K562 (cell line): ENCODE measurements around the gene TSPAN3. TPM values are rescaled to one million over a fixed set of nuclear protein-coding genes. Genes with fewer than 3 reads are reported as not detected.

Experiments used
- ATAC-seq: fragments of 200-7000 bp; cut with Tn5 transposase; 3 replicates; pipeline ENCODE4 v1.9.1; 2020; ENCODE audit warnings: moderate library complexity
- BruUV-seq: library from RNA; stranded (reverse); fragments of 400-500 nt; replicated peaks from 2 replicates; lab custom pipeline; 2021; lab: Mats Ljungman, UMichigan
- CTCF ChIA-PET: fragments of 300-600 bp; formaldehyde crosslinking; extraction: SDS; loops from one replicate; lab custom pipeline; 2021; ENCODE audit warnings: low intra/inter-chr PET ratio; lab: Yijun Ruan, JAX
- POLR2A ChIA-PET: fragments of 300-600, 350-650 bp; sonication (Branson Sonifier 250); formaldehyde crosslinking; extraction: SDS; loops from one replicate; lab custom pipeline; 2021; ENCODE audit warnings: antibody characterized with exemption, inconsistent platforms; lab: Yijun Ruan, JAX
- DNase-seq, 4 experiments: peaks; one replicate each; pipeline versions ENCODE4 v3.0.0 to v3.0.0-alpha.2; 2011 to 2018; ENCODE audit warnings: low spot score in 3 of 4, mixed read lengths in 3 of 4; ENCODE audit errors: extremely low read depth in 1 of 4
- FAIRE-seq: peaks from 2 replicates; lab custom pipeline; 2011; peaks lifted over from hg19 to GRCh38; lab: Jason Lieb, UNC
- H2AFZ ChIP-seq: 2 replicates; pipeline ENCODE4 v1.6.0; 2011; ENCODE audit warnings: low read depth, low read length, control low read depth, inconsistent platforms
- H3K27ac ChIP-seq: fragments of 200-600 bp; 3 replicates; pipeline ENCODE4 v1.8.0; 2011; ENCODE audit warnings: low read depth, mild to moderate bottlenecking, control low read depth, inconsistent platforms, low read length, moderate library complexity, mixed read lengths; ENCODE audit errors: extremely low read depth
- H3K27me3 ChIP-seq, 2 experiments: fragments of 300-600 bp in 1 of 2; 2 replicates in 1 of 2; 3 replicates in 1 of 2; pipeline versions ENCODE4 v1.6.0 to v1.8.0; 2011; ENCODE audit warnings: inconsistent platforms in 2 of 2, low read length in 2 of 2, mild to moderate bottlenecking in 1 of 2, mixed read lengths in 1 of 2, moderate library complexity in 1 of 2; ENCODE audit not compliant: control insufficient read depth in 2 of 2, insufficient read depth in 2 of 2
- H3K36me3 ChIP-seq: fragments of 300-600 bp; 3 replicates; pipeline ENCODE4 v1.8.0; 2011; ENCODE audit warnings: mild to moderate bottlenecking, low read length, inconsistent platforms; ENCODE audit not compliant: control insufficient read depth, insufficient read depth
- H3K4me1 ChIP-seq, 2 experiments: fragments of 200-600 bp in 1 of 2; replicated peaks in 1 of 2; 2 replicates in 1 of 2; 3 replicates in 1 of 2; pipeline versions ENCODE4 v1.5.1 to v1.8.0; 2011; ENCODE audit warnings: inconsistent platforms in 2 of 2, low read length in 2 of 2, mild to moderate bottlenecking in 1 of 2, mixed read lengths in 1 of 2, moderate library complexity in 1 of 2; ENCODE audit not compliant: control insufficient read depth in 2 of 2, insufficient read depth in 2 of 2
- H3K4me2 ChIP-seq: 2 replicates; pipeline ENCODE4 v1.6.1; 2011; ENCODE audit warnings: low read length, control low read depth, inconsistent platforms, mixed read lengths; ENCODE audit not compliant: insufficient read depth
- H3K4me3 ChIP-seq: fragments of 200-600 bp; sonication (generic), shearing (Covaris generic); 2 replicates; pipeline ENCODE4 v1.5.1; 2016; ENCODE audit warnings: control low read depth, inconsistent platforms
- H3K79me2 ChIP-seq: fragments of 200-600 bp; 3 replicates; pipeline ENCODE4 v1.8.0; 2011; ENCODE audit warnings: low read length, inconsistent platforms; ENCODE audit not compliant: control insufficient read depth, insufficient read depth
- H3K9ac ChIP-seq, 2 experiments: 2 replicates each; pipeline versions ENCODE4 v1.6.0 to v1.6.1; 2011; ENCODE audit warnings: low read depth in 2 of 2, low read length in 2 of 2, control low read depth in 1 of 2, inconsistent platforms in 1 of 2, mild to moderate bottlenecking in 1 of 2, mixed read lengths in 1 of 2; ENCODE audit not compliant: insufficient read depth in 1 of 2
- H3K9me1 ChIP-seq: one replicate; pipeline ENCODE4 v1.6.0; 2011; ENCODE audit warnings: inconsistent platforms, mild to moderate bottlenecking, low read length, moderate library complexity; ENCODE audit not compliant: control insufficient read depth, insufficient read depth
- H3K9me3 ChIP-seq: replicated peaks from 2 replicates; pipeline ENCODE4 v1.5.1; 2011; ENCODE audit warnings: low read depth, low read length, inconsistent platforms; ENCODE audit not compliant: control insufficient read depth, insufficient read depth
- H4K20me1 ChIP-seq: replicated peaks from 2 replicates; pipeline ENCODE4 v1.6.1; 2011; ENCODE audit warnings: low read length, inconsistent platforms, mixed read lengths; ENCODE audit not compliant: control insufficient read depth, insufficient read depth
- DACH1 ChIP-seq: fragments of 450-650 bp; IDR thresholded peaks from 2 replicates; pipeline ENCODE4 v1.6.1; 2018; ENCODE audit not compliant: partially characterized antibody
- THAP7 ChIP-seq: fragments of 250-450 bp; sonication (Bioruptor Pico); IDR thresholded peaks from 2 replicates; pipeline ENCODE4 v1.5.0; 2021
- ZNF239 ChIP-seq: fragments of 250-450 bp; sonication (Bioruptor Pico); IDR thresholded peaks from 2 replicates; pipeline ENCODE4 v1.4.0; 2020; ENCODE audit warnings: mild to moderate bottlenecking
- WGBS: fragments of 100-300 bp; shearing (Covaris generic); methylation state at CpG from one replicate; pipeline ENCODE4 v1.1.6; 2016; ENCODE audit warnings: low coverage, mixed read lengths; ENCODE audit not compliant: insufficient coverage; ENCODE audit errors: missing lambda C conversion rate; 5-methylcytosine and 5-hydroxymethylcytosine counted together
- in situ Hi-C: fragments of 300-500 bp; cut with MboI; formaldehyde crosslinking; loops from 4 replicates; pipeline ENCODE4 v1.15.0; 2018; ENCODE audit warnings: inconsistent platforms, mixed read lengths
- intact Hi-C: fragments of 100-400 bp; cut with micrococcal nuclease; formaldehyde crosslinking; loops from 2 replicates; pipeline ENCODE4 v1.14.2; 2022
- polyA plus RNA-seq, 8 experiments: library from polyadenylated mRNA; depleted of rRNA in 4 of 8; stranded (reverse) in 5 of 8; unstranded in 3 of 8; fragments of >200 nt; fragmentation: Nextera tagmentation in 2 of 8; fragmentation: Illumina TruSeq in 1 of 8; extraction: Ambion mirVana in 2 of 8; extraction: Trizol in 1 of 8; gene quantifications; 2 replicates each; pipeline versions ENCODE4 v1.2.1 to v1.2.3, GENCODE V29; 2011 to 2014; ENCODE audit warnings: inconsistent platforms in 1 of 8, missing spikeins in 1 of 8
- total RNA-seq, 7 experiments: library from RNA; depleted of rRNA in 6 of 7; stranded (reverse); fragments of >200 nt in 6 of 7; fragmentation: Illumina TruSeq in 2 of 7; extraction: Trizol in 2 of 7; gene quantifications; 2 replicates each; pipeline versions ENCODE4 v1.2.1 to v1.2.3, GENCODE V29; 2011 to 2021; ENCODE audit warnings: low replicate concordance in 1 of 7
- TF ChIP-seq, protein P1 (sequence below), 2 experiments: fragments of 450-650 bp in 1 of 2; IDR thresholded peaks; 2 replicates each; pipeline ENCODE4 v1.6.1; 2011 to 2017; ENCODE audit warnings: low read depth in 2 of 2, antibody characterized with exemption in 1 of 2, borderline replicate concordance in 1 of 2, low read length in 1 of 2, mild to moderate bottlenecking in 1 of 2, mixed read lengths in 1 of 2; ENCODE audit not compliant: control insufficient read depth in 1 of 2
- TF ChIP-seq, protein P2 (sequence below): fragments of 250-450 bp; sonication (Bioruptor Pico); IDR thresholded peaks from 2 replicates; pipeline ENCODE4 v1.8.0; 2021; ENCODE audit warnings: mild to moderate bottlenecking, moderate library complexity

TSPAN3 gene
- total and polyA plus RNA-seq, 9 of the 15 experiments (the other 6 are each of a cell fraction or from before 2014, with no cell fraction given): 14.3 to 144 (median 71.1) TPM

DNA sequence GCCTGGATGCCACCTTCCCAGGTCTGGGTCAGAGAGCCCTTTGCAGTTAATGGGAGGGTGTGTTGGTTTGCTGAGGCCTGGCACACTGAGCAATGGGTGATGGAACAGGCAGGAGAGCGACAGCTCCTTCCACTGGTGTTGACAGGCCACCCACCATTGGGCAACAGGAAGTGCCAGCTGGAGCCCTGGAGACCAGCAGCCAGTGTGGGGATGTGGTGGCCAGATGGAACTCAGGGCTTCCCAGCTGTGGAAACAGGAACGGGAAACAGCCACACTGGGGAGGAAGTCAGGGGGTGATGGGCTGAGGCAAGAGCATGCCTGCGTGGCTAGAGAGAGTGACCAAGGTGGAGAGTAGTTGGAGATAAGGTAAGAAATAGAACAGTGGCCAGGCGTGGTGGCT lies 66.7 kb downstream of the TSPAN3 start:
- H3K79me2 ChIP-seq: no peaks in the 10 kb centered on the region
- no peak overlapping the region for H3K27ac ChIP-seq
- 2% methylated on average over 4 of the region's 4 CpGs for WGBS
- no TSS peak for BruUV-seq
- H3K4me3 ChIP-seq: no peak overlapping the region
- peaks cover 28 to 68% of the 10 kb centered on the region in 2 experiments for H3K27me3 ChIP-seq
- ChIA-PET CTCF (no interaction called here), POLR2A (no interaction called here)
- no peaks in the 10 kb centered on the region for H3K36me3 ChIP-seq
- no peaks in the 10 kb centered on the region for H3K4me1 ChIP-seq
- H3K9me3 ChIP-seq: no peaks in the 10 kb centered on the region
- in situ Hi-C loops: no loop called here
- no peak overlapping the region for H3K4me2 ChIP-seq
- H2AFZ ChIP-seq: no peak overlapping the region
- no peak overlapping the region for H3K9ac ChIP-seq
- intact Hi-C loops: no loop called here
- FAIRE-seq: no peak
- H3K9me1 ChIP-seq: peaks cover 3% of the 10 kb centered on the region
- no peaks in the 10 kb centered on the region for H4K20me1 ChIP-seq
- no peak for ATAC-seq
- no peak for DNase-seq
- TF ChIP-seq THAP7 (no peak), DACH1 (no peak), ZNF239 (no peak)
- TF ChIP-seq, protein P1, sequence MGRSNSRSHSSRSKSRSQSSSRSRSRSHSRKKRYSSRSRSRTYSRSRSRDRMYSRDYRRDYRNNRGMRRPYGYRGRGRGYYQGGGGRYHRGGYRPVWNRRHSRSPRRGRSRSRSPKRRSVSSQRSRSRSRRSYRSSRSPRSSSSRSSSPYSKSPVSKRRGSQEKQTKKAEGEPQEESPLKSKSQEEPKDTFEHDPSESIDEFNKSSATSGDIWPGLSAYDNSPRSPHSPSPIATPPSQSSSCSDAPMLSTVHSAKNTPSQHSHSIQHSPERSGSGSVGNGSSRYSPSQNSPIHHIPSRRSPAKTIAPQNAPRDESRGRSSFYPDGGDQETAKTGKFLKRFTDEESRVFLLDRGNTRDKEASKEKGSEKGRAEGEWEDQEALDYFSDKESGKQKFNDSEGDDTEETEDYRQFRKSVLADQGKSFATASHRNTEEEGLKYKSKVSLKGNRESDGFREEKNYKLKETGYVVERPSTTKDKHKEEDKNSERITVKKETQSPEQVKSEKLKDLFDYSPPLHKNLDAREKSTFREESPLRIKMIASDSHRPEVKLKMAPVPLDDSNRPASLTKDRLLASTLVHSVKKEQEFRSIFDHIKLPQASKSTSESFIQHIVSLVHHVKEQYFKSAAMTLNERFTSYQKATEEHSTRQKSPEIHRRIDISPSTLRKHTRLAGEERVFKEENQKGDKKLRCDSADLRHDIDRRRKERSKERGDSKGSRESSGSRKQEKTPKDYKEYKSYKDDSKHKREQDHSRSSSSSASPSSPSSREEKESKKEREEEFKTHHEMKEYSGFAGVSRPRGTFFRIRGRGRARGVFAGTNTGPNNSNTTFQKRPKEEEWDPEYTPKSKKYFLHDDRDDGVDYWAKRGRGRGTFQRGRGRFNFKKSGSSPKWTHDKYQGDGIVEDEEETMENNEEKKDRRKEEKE (IDR thresholded peaks at IDR 0.05; ENCODE audit: borderline replicate concordance in 1 of 2, control insufficient read depth in 1 of 2, low read depth in 2 of 2, low read length in 1 of 2): no peak
- TF ChIP-seq, protein P2, sequence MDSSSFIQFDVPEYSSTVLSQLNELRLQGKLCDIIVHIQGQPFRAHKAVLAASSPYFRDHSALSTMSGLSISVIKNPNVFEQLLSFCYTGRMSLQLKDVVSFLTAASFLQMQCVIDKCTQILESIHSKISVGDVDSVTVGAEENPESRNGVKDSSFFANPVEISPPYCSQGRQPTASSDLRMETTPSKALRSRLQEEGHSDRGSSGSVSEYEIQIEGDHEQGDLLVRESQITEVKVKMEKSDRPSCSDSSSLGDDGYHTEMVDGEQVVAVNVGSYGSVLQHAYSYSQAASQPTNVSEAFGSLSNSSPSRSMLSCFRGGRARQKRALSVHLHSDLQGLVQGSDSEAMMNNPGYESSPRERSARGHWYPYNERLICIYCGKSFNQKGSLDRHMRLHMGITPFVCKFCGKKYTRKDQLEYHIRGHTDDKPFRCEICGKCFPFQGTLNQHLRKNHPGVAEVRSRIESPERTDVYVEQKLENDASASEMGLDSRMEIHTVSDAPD (CRISPR knock-in tag): no peak
